Renal pelvis (tissue), 4 donors: ENCODE data around the gene AMDHD2. TPM values are rescaled to one million over a fixed set of nuclear protein-coding genes. Genes with fewer than 3 reads are reported as not detected.
A peak's percentile ranks its signal among the peaks of the same experiment; 100 is the strongest.

Source experiments
- DNase-seq: peaks from one replicate; pipeline ENCODE4 v3.0.0-alpha.2; 2013
- polyA plus RNA-seq, 3 donors: library from polyadenylated mRNA; unstranded; fragments of 120-200 nt; gene quantifications; one replicate each; pipeline ENCODE4 v1.2.1, GENCODE V29; 2013; ENCODE audit not compliant: insufficient read length in 3 of 3

Gene AMDHD2
- polyA plus RNA-seq, 3 donors: 33.7 to 47.0 (median 38.5) TPM

DNA sequence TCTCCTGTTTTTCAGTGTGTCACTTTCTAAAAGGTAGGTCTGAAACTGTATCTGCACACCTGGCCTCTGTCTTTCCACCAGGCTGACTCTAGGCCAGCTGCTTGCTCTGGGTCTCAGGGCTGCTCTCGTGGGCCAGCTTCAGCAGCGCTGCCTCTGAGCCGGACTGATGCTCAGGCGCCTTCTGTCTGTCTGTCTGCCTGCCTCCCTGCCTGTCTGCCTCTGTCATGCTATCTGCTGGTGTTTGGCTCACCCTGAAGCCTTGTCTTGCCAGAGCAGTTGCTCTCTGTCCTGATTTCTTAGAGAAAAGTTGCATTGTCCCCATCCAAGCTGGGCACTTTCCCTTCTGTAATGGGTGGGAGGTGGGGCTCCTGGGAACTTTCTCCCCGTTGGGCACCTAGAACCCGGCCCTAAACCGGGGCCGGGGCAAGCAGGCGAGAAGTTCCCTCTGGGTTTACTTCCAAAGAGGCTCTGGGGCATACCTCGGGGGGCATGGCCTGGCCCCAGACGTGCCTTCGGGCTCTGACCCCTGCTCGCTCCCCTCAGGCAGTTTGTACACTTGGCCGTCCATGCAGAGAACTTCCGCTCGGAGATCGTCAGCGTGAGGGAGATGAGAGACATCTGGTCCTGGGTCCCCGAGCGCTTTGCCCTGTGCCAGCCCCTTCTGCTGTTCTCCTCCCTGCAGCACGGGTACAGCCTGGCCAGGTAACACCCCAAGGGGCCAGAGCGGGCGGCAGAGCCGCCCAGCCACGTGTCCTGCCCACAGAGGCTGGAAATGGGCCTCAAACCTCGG lies 22.3 kb upstream of the AMDHD2 start:
- no peak for DNase-seq

DNA sequence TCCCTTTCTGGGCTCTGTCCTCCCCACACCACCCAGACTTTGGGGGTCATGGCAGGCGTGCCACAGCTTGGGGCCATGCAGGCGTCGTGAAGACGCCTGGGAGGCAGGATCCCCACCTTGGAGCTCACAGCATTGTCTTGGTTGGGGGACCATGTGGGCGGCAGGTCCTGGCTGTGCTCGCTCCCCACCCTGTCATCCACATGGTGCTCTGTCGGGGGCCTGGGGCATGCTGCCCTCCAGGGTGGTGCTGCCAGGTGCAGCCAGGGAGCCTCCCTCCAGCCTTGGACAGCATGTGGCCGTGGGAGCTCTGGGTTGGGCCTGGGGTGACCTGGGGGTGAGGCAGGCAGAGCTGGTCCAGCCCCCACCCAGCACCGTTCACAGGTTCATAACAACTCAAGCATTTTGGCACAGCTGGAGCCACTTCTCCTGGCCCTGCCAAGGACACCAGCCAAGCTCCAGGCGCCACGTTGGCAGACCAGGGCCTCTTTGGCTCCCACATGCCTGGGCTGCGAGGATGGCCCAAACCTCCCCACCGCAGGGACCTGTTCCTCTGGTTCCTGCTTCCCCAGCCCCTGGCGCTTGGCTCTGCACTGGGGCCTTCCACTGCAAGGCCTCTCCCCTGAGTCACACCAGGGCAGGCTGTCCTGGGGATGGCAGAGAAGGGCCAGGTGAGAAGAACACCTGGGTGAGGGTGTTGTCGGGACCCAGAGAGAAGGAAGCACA lies 21.5 kb upstream of the AMDHD2 start:
- DNase-seq: no peak

DNA sequence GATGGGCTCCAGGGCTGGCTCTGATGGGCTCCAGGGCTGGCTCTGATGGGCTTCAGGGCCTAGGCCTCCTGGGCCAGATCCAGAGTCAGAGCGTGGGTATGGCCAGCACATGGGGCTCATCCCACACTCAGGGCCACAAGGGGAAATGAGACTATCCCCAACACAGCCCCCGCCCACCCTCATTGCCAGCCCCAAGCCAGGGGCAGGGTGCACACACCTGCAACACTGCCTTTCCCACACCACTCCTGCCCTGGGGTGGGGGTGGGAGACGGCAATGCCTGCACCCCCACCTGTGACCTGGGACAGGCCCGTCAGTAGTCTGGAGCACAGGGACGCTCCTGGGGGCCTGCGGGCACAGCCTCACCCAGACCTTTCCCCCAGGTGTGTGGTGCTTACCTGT lies 20.7 kb upstream of the AMDHD2 start:
- DNase-seq: no peak

DNA sequence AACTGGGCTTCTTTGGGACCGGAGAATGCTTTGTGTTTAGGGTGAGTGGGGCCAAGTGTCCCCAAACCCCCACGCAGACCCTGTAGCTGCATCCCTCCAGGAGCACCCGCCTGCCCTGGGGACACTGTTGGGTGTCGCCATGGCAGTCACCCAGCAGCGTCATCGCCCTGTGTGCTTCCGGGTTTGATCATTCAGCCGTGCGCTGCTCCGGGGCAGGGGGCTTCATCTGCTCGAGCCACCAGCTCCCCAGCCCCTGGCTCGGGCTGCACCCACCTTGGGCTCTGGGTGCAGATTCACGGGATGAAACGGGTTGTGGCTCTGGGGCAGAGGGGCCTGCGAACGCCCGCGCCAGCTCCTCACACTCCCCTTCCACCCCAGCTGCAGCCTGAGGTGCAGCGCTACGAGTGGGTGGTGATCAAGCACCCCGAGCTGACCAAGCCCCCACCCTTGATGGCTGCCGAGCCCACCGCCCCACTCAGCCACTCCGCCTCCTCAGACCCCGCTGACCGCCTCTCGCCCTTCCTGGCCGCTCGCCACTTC lies 20.2 kb upstream of the AMDHD2 start:
- DNase-seq: no peak

DNA sequence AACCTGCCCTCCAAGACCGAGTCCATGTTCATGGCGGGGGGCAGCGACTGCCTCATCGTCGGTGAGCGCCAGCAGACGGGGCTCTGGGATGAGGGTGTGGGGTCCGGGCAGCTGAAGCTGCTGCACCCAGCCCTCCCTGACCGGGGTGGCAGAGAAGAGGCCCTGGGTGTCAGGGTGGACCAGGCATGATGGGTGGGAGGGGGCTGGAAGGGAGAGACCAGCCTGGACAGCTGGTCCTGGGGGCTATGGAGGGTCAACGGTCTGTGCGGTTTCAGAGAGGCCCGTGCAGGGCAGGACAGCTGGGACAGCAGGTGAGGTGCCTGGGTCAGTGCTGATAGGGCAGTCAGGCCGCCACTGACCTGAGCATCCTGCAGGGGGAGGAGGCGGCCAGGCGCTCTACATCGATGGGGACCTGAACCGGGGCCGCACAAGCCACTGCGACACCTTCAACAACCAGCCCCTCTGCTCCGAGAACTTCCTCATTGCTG lies 19.7 kb upstream of the AMDHD2 start:
- no peak for DNase-seq

DNA sequence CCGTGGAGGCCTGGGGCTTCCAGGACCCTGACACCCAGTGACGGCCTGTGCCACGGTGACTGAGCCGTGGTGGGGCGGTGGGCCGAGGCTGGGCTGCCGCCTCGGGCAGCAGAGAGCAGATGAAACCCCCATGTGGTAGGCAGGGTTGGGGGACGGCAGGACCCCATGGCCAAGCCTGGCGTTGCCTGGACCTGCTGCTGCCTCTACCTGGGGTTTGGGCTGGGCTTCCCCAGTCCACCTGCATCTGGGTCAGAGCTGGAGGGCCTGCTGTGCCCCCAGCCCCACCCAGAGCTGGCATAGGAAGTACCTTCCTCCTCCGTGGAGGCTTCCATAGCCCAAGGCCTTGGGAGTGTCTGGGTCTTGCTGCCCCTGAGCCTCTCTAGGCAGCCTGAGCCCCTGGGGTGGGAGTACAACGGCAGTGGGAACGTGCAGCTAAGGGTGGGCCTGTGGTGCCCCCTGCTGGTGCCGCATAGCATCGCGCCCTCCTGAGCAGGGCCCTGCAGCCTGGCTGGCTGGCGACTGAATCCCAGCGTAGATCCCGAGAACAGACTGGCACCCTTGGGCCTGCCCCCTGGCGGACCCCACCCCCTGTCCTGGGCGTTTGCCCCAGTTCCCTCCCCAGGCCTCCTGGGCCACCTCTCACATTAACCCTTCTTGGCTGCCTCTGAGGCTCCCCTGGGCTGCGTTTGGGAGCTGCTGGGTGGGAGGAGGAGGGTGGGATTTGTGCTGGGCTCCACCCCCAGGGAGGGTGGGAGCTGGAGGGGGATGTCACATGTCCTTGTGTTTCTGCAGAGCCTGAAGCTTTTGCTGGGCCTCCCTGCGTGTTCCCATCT lies 19.0 kb upstream of the AMDHD2 start:
- peak; percentile 87 for DNase-seq

DNA sequence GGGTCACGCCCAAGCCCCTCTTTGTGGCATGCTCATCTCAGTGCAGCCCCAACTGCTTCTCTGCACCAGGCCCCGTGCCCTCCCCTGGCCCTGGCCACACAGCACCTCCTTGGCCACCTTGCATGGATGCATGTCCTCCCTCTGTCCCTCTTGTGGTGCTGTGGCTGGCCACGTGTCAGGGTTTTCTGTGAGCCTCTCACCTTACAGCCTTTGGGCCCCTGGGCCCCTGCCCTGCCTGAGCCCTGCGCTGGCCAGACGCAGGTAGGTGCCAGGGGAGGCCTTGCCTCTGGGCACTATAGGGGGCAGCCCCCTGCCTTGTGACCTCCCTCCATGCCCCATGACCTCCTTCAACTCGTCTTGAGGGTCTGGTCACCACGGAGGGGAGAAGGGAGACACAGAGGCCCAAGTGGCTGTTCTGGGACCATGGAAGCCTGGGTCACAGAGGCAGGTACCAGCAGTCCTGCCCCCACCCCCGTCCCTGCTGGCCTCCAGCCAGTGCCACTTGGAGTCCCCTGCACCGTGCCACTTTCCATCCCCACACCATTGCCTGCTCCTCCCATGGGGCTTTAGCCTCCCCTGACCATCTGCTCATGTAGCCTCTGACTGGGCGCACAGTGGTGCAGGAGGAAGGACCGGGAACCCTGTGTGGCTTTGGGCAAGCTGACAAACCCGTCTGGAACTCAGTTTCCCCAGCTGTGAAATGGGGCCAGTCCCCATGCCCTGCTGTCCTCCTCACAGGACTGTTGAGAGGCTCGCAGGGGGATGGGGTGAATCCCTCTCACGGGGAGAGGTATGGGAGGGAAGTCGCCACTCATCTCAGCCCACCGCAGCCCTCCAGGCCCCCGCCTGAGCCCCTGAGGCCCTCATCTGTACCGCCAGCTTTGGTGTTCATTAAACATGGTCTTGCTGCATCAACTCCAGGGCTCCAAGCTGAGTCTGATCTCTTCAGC lies 17.9 kb upstream of the AMDHD2 start:
- no peak for DNase-seq

DNA sequence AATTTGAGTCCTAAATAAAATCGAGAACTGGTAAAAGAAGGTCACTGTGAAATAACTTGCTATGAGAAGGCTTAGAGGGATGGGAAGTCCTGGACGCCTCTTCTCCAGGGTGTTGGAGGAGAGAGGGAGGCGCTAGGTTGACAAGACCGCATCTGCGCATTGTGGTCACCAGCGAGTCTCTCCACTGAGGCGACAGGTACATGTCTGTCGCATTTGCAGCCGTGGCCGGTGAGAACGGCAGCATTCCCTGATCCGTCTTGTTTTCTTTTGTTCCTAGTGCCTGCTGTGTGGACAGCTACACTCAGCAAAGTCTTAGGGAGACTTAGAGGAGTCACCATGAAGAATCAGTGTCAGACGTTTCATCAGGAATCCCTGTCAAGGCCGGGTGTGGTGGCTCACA lies 14.5 kb upstream of the AMDHD2 start:
- DNase-seq: no peak

DNA sequence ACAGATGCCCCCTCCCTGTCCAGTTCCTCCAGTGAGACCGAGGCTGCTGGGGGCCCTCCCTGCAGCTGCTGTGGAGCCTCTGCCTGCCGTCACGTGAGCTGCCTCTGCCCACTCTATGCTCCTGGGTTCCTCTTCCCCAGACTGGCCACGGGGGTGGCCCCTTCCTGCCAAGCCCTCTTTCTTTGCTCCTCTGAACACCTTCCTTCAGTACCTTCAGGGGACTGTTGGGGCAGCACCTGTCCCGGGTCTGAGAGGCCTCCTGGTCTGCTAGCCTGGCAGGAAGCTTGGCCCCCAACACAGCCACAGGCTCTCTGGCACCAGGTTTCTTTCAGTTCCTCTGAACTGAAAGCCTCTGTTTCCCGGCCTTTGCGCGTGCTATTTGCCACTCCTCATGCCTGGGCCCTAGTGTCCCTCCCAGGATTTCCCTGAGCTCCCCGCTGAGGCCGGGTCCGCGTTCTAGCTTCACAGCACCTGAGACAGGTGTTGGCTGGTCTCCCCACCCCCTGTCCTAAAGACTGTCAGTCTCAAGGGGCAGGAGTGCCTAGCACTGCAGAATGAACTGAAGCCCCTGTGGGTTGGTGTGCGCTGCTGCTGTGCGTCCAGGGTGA lies 13.0 kb upstream of the AMDHD2 start:
- no peak for DNase-seq

DNA sequence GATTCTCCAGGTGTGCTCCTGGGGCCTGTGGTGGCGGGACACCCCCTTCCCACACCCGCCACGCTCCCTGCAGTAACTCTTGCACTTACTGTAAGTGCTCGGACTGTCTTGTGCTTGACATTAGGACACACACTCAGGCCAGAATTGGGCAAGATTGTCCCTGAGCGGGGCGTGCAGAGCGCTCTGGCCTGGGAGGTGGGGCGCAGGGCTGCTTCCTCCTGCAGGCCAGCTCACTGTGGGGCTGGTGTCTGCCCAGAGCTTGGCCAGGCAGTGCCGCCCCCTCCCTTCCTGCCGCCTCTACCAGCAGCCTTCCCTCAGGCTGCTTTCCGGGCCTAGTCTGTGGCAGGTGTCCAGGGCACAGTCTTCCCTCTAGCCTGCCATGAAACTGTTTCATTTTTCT lies 12.5 kb upstream of the AMDHD2 start:
- DNase-seq: no peak

DNA sequence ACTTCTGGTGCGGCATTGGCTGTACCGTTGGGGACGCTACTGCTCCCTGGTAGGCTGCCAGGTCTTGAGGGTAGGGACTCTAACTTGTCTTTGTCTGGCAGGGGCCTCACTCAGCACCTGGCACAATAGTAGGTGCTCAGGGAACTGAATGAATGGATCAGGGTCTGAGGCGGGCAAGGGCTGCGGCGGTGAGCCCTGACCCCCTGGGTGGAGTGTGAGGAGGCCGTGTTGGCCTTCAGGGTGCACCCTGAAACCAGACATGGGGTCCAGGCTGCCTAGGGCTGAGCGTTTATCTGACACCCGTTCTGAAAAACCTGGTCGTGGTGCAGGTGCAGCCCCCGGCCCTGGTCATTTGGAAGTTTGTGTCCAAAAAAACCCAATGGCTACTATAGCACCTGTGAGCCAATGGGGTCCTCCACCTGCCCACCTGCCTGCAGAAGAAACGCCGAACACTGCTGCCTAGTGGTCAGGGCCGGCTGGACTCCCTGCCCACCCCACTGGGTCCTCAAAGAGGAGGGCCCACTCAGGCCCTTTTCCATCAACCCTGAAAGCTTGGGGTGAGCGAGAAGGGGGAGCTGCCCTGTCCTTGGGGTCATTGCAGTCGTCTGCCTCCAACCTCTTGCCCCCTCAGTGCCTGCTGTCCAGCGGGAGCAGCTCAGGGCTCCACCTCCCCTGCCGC lies 11.3 kb upstream of the AMDHD2 start:
- DNase-seq: no peak

DNA sequence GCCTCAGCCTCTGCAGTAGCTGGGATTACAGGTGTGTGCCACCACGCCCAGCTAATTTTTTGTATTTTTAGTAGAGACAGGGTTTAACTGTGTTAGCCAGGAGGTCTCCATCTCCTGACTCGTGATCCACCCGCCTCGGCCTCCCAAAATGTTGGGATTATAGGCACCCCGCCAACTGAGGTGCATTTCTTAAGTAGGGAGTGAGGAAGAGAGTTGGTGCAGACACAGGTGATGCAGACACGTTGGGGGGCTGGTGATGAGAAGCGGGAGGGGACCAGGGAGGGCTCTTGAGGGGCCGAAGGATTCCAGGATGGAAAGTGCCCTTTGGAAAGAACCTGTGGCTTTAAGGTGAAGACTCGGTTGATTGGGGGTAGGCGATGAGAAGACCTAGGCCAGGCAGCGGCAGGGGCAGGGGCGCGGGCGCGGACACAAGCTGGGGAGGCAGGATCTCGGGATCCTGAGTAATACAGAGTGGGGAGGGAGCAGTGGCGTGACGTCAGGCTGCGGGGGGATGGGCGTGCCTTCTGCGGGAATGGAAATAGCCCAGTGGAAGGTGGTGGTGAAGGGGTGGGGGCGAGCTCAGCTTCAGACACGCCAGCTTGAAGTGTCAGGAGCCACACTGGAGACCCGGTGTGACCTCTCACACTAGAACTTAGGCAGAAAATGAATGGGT lies 8.9 kb upstream of the AMDHD2 start:
- no peak for DNase-seq

DNA sequence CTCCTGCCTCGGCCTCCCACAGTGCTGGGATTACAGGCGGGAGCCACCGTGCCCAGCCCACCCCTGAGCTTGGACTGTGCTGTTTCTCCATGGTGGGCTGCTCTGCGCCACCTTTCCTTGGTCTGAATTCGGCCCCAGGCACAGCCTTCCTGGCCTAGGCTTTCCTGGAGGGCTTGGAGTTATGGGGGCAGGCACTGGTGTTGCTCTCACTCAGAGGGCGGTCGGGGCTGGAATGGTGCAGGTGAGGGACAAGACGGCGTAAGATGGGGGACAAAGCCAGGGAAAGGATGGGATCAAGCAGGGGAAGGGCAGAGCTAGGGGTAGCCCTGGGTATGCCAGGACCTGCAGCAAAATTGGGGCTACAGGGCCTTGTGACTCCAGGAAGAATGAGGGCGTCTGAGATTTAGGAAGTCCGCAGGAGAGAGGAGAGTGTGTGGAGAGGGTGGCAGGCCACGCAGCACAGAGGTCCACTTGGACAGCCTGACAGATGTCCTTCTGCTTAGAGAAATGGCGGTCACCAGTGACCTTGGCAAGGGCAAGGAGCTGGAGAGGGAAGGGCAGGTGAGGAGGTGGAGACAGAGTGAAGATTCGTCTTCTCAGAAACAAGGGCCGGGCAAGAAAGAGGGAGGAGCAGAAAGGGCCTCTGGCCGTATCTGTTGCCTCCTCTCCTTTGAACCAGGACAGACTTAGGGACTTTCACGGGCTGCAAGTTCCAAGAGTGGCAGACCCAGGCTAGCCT lies 8.0 kb upstream of the AMDHD2 start:
- DNase-seq: no peak

DNA sequence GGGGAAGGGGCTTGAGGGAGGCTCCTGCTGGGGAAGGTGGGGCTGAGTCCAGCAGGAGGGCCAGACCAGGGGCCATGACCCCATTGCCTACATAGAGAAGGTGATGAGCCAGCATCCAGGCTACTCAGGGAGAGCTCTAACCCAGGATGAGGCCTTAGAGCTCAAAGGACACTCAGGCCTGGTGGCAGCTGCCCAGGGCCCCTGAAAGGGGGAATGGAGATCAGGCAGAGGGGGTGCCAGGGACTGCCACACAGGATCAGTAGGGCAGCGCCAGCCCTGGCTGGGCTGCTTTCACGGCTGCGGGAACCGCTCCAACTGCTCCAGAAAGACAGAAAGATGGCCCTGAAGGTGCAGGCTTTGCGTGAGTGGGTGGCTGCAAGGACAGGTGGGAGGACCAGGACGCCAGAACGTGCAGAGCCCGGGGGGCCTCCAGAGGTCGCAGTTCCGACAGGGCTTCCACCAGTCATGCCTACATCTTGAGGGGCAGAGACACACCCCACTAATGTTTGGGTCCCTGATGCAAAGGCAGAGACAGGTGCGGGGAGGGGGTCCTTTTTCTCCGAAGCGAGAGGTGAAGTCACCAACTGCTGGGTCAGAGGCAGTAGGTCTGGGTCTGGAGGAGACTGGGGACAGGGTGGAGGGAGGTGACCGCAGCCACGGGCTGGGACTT lies 7.3 kb upstream of the AMDHD2 start:
- DNase-seq: no peak

DNA sequence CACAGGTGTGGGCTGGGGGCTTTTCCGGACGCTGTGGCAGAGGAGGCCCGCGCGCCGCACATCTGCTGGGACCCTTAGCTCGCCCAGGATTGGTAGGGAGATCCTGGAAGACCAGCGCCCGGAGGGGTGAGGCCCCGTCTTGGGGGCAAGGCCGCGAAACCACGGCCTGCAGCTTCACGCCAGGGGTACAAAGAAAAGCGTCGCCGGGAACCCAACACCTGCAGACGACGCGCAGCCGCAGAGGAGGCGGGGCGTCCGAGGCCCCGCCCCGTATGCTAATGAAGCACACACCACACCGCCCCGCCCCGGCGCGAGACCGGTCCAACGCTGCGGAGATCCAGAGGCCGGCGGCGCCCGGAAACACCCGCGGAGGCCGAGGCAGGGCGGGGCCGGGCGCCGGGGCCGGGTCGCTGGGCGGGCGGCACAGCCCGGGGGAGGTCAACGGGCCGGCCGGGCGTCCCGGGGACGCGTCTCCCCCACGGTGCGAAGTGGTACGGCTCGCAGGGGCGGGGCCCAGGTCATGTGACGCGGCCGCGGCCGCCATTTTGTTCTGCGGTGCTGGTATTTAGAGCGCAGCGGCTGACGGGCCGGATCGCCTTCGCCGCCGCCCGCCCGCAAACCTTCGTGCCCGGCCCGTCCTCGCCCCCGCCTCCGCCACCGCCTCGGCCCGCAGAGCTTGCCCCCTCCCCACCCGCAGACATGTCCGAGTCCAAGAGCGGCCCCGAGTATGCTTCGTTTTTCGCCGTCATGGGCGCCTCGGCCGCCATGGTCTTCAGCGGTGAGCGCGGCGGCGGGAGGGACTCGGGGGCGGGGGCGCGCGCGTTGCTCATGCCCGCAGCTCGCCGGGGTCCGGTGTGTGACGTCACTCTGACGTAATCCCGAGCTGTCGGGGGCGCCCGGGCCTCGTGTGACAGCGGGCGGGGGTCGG lies 6.5 kb upstream of the AMDHD2 start, which contains the start of gene ATP6V0C:
TSS of gene ATP6V0C (plus strand) at position 548 of the 928 bp plus-strand sequence. CDS start at position 700, 152 bp downstream.
- DNase-seq: peak; percentile 91

DNA sequence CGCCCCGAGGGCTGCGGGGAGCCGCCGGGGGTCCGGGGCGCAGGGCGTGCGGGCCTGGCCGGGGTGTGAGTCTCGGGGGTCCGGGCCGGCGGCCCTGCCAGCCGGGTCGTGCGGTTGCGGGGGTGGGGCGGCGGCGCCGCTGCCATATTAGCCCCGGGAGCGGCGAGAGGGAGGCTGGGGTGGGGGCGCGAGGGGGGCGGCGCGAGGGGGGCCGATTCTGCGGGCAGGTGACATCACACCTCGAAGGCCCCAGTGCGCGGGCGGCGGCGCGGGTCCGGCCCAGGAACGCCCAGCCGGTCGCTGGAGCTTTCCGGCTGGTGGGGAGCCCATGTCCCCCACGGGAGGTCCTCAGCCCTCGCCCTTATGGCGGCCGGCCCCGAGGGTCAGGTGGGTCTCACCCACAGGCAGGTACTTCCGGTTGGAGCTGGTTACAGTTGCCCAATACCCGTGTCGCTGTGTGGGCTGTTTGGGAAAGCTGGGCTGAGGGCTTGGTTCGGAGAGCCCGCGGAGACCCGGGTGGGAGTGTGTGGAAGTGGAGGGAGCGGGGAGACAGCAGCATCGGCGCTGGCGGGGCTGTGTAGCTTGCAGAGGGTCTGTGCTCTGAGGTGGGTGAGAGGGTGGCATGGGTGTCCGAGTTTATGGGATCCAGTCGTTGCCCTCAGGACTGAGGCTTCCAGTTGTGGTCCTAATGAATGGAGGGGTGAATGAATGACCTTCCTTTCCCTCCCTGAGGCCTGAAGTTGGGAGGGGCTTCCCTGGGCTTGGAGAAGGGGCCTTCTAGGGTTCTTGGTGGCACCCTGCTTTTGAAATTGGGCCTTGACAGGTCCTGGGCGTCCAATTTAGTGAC lies 5.6 kb upstream of the AMDHD2 start:
- DNase-seq: no peak
